HG03457 (cell line): ENCODE measurements around the gene PET100.

Experiments used
- ATAC-seq: cut with Tn5 transposase; IDR thresholded peaks from one replicate; pipeline ENCODE4 v1.9.1; 2021; ENCODE audit warnings: moderate number of reproducible peaks; ENCODE audit not compliant: unreplicated experiment

PET100 gene

DNA sequence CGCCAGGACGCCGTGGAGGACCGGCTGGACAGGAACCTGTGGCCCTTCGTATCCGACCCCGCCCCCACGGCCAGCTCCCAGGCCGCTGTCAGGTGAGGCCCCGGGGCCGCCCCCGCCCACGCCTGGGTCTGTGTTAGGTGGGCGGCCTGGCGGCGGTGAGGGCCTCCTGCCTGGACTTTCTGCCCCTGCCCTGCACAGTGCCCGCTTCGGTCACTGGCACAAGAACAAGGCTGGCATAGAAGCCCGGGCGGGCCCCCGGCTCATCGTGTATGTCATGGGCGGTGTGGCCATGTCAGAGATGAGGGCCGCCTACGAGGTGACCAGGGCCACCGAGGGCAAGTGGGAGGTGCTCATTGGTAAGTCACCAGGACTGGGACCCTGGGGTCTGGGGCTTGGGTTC is 17.6 kb downstream of the PET100 start:
- no peak for ATAC-seq

DNA sequence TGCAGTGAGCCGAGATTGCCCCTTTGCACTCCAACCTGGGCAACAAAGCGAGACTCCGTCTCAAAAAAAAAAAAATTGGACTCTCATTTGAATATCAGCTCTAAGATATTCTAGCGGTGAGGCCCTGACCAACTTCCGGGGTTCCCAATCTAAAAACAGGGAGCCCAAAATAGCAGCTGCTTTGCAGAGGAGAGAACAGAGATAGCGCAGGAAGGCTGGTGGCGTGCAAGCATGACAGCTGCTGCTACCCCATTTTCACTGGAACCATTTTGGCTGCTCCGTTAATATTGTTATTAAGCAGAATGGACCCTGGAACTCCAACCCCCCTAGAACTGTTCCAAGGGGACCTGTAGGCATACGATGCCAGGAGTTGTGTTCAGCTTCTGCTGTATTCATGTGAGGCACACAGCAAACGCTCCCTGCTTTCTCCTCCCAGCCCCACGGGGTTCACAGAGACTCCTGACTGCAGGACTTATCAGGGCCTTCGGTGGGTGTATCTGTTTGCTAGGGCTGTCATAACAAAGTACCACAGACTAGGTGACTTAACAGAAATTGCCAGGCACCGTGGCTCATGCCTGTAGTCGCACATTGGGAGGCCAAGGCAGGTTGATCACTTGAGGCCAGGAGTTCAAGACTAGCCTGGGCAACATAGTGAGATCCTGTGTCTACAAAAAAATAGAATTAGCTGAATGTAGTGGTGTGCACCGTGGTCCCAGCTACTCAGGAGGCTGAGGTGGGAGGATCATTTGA is 18.8 kb downstream of the PET100 start:
- ATAC-seq = no peak

DNA sequence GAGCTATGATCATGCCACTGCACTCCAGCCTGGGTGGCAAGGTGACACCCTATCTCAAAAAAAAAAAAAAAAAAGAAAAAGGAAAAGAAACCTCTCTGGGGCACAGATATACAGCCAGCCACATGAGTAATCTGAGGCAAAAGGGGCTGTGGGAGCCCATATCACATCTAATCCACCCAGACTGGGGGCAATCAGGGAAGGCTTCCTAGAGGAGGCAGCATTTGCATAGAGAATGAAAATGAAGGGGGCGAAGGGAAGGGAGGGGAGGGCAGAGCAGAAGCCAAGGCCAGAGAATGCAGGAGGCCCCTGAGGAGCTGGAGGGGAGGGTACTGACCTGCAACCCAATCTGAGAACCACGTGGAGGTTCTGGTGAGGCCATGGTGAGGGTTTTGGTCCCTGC is 20.6 kb downstream of the PET100 start:
- ATAC-seq = no peak

- no peak for ATAC-seq
Measured at GRCh38 chr19:7652061-7652641, 22.6 kb downstream of the PET100 start.

GRCh38 chr19:7654401-7654800 is 24.8 kb downstream of the PET100 start:
- no peak for ATAC-seq

GRCh38 chr19:7655581-7655980 is 26.0 kb downstream of the PET100 start:
- no peak for ATAC-seq

- no peak for ATAC-seq
Measured at GRCh38 chr19:7657131-7657751, 27.6 kb downstream of the PET100 start.

GRCh38 chr19:7658219-7658686 is 28.7 kb downstream of the PET100 start:
- ATAC-seq = no peak

GRCh38 chr19:7661744-7662538 is 32.3 kb downstream of the PET100 start:
- no peak for ATAC-seq

GRCh38 chr19:7662657-7663056 is 33.1 kb downstream of the PET100 start:
- ATAC-seq = no peak

- ATAC-seq = no peak
Measured at GRCh38 chr19:7663706-7664105, 34.1 kb downstream of the PET100 start.

- ATAC-seq = no peak
Measured at GRCh38 chr19:7665076-7665475, 35.5 kb downstream of the PET100 start.

DNA sequence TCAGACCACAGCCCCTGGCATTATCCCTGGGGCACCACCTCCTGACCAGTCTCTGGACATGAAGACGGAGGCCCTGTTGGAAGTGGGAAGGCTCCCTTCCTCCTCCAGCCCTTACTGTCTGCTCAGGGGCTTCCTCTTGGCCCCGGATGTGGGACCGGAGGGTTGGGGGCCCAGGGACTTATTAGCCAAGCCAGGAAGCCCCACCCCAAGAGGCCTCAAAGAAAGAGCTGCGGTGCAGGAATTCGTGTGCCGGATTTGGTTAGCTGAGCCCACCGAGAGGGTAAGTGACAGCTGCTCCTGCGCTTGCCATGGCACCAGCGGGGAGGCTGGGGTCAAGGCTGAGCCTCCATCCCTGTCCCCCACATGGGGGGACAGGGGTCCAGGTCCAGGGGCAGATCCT is 39.2 kb downstream of the PET100 start, which contains the start of gene RETN:
RETN (plus strand) TSS at position 208 of the 400 bp plus-strand sequence. CDS start 278 bp downstream, outside the sequence.
- ATAC-seq = no peak

GRCh38 chr19:7669641-7670040 is 40.0 kb downstream of the PET100 start:
- no peak for ATAC-seq

- no peak for ATAC-seq
Measured at GRCh38 chr19:7670150-7670783, 40.7 kb downstream of the PET100 start.

DNA sequence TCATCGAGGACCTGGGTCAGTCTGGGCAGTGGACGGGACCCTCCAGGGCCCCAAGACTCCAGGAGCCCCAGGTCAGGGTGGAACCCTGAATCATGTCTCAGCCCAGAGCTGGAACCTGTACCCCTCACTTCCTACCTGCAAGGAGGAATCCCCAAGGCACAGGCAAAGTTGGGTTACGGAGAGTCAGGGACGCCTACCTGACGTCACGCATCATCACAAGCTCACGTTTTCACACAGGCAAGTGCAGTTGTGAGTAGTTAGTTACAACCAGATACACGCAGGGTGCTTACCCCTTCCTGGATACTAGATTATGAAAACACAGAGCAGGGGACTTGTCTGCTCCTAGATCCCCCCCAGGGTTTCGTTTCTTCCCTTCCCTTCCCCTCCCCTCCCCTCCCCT is 41.2 kb downstream of the PET100 start:
- no peak for ATAC-seq

- no peak for ATAC-seq
Measured at GRCh38 chr19:7672522-7672921, 42.9 kb downstream of the PET100 start.

DNA sequence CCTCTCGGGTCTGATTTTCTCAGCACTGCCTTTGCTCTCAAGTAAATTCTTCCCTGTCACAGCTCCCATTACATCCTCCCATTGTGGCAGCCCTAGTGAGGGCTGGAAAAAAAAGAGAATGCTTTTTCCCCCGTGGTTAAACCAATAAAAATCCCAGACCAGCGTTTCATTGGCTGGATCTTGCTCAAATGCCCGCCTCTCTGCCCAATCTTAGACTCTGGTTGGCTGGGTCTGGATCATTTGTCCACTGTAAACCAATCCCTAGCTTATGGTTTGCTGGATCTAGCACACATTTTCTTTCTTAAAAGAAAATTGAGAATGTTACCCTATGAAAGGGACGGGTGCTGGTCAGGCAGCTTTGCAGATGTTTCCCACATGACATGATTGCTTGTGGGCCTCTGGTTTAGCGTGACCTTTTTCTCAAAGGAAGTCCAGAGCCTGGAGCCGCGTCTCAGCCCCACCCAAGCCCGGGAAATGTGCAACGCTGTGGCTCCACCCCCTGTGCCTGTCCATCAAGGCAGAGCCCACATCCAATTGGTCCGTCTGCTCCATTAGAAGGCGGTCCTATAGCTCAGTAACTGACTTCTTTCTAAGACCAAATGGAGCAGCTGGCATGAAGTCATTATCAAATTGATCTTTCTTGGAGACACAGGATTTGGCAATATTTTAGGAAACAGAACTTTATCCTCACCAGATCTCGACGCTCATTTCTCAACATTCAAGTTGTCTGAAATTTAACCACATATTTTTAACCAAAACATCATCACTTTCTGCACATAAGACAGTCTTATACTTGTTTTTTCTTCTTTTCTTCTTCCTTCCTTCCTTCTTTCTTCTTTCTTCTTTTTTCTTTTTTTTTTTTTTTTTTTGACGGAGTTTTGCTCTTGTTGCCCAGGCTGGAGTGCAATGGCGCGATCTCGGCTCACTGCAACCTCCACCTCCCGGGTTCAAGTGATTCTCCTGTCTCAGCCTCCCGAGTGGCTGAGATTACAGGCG is 44.7 kb downstream of the PET100 start:
- no peak for ATAC-seq

DNA sequence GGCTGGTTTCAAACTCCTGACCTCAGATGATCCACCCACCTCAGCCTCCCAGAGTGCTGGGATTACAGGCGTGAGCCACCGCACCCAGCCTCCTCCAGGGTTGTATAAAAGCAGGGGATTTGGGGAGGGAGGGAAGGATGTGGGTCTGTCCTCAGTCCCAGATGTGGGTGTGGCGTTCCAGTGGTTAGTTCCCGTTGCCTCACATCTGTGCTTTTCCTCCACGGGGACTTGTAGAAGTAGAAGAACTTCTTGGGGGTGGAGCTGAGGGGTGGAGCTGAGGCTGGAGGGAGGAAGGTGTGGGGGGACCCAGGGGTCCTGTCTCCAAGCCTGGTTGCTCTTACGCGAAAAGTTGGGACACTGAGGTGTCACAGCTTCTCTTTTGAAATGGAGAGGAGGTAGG is 46.8 kb downstream of the PET100 start:
- ATAC-seq = no peak

DNA sequence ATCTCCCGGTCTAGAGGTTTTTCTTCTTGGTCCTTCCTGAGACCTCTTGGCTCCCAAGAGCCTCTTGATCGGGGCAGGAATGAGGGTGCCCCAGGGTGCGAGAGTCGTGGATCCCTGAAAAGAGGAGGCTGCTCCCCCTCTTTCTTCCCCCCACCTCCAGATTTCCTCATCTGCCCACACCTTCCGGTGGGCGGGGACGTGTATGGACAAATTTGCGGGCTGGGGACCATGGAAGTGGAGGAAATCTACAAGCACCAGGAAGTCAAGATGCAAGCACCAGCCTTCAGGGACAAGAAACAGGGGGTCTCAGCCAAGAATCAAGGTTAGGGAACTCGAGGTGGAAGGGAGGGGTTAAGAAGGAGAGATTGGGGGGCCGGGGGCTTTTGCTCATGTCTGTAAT is 47.3 kb downstream of the PET100 start, which contains the start of gene MCEMP1:
MCEMP1 (plus strand) TSS at position 237 of the 400 bp plus-strand sequence; CDS start at position 268, 31 bp downstream.
- no peak for ATAC-seq
